ENCODE measurements around the gene PRR15L.
"Not testable (repeated sequence)": the region's sequence is repeated elsewhere in the genome, so short reads cannot be mapped to it uniquely, and the experiment has no call there.

PRR15L gene, protein sequence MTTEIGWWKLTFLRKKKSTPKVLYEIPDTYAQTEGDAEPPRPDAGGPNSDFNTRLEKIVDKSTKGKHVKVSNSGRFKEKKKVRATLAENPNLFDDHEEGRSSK

DNA sequence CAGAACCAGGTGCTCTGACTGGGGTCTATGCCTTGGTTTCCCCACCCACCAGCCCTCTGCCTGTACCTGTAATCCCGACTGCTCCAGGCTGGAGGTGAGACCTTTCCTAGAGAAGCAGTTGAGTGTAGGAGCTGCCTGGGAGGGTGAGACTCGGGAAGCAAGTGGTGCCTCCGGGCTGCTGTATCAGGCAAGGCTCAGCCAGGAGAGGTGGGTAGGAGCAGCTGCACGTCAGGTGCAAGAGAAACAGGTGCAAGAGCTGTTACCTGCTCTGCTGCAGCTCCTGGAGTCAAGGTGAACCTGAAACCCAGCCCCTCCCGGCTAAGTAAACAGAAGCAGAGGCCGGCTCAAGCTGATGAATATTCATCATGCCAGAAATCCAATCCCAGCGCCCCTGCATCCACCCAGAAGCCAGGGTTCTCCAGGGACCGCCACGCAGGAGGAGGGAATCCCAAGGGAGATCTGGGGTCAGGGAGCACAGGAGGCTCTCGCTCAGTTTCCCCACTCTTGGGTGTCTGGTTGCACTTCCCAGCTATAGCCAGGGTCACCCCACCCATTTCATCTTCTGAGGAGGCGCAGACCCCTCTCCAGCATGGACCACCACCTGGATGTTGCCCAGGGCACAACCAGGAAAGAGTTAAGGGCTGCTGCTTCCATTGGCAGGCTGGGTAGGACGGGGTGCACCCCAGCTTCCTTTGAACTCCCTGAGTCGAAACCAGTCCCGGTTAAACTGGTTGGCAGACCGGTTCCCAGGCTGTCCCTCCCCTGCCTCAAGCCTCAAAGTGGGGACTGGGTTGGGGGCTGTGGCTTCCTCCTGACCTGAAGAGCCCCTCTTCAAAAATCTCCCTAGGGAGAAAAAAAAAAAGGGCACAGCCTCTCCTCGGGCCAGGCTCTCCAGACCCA is at the start of gene PRR15L:
Gene PRR15L (minus strand): TSS at position 293 of the 900 bp plus-strand sequence. CDS start 4,649 bp downstream, outside the sequence.
- TF ChIP-seq, protein P1, sequence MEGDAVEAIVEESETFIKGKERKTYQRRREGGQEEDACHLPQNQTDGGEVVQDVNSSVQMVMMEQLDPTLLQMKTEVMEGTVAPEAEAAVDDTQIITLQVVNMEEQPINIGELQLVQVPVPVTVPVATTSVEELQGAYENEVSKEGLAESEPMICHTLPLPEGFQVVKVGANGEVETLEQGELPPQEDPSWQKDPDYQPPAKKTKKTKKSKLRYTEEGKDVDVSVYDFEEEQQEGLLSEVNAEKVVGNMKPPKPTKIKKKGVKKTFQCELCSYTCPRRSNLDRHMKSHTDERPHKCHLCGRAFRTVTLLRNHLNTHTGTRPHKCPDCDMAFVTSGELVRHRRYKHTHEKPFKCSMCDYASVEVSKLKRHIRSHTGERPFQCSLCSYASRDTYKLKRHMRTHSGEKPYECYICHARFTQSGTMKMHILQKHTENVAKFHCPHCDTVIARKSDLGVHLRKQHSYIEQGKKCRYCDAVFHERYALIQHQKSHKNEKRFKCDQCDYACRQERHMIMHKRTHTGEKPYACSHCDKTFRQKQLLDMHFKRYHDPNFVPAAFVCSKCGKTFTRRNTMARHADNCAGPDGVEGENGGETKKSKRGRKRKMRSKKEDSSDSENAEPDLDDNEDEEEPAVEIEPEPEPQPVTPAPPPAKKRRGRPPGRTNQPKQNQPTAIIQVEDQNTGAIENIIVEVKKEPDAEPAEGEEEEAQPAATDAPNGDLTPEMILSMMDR (IDR thresholded peaks at IDR 0.05; ENCODE audit: extremely low read depth, missing control alignments) = no peak
- no peak for DNase-seq (ENCODE audit: low spot score)

DNA sequence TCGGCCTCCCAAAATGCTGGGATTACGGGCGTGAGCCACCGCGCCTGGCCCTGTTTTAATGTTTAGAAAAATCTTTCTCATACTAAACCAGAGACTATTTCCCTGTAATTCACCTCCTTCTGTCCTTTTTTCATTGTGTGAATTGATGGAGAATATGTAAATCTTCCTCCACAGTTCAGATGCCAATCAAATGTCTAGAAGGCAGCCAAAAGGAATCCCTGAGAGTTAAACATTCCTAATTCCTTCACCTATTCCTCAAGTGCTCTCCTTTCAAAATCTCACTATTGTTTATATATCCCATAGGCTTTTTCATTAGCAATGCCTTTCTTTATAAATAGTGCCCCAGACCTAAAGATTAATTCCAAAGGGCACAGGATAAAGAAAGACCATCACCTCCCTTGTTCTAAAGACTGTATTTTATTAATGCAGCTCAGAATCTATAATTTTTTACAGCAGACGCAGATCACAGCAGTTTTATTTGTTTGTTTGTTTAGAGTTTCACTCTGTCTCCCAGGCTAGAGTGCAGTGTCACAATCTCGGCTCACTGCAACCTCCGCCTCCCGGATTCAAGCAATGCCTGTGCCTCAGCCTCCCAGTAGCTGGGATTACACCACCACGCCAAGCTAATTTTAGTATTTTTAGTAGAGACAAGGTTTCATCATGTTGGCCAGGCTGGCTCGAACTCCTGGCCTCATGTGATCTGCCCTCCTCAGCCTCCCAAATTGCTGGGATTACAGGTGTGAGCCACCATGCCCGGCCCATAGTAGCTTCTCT is 49.4 kb upstream of the PRR15L start:
- no peak for DNase-seq (ENCODE audit: low spot score)

DNA sequence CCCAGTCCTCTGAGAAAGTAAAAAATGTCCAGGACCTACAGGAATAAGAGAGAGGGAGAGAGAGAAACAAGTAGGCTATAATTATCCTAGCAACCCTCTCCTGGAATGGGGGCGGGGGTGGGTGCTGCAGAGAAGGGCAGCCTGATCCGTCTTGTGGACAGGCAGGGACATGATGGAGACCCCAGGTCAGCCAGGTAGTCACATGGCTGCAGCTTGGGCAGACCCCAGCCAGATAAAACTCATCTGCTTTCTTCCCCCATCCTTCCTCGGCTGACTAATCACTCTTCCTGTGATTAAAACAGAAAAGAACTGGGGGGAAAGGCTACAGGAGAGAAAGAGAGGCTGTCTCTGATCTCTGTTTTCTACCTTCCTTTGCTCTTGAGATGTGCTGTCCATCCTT is 47.3 kb upstream of the PRR15L start:
- DNase-seq (ENCODE audit: low spot score) = no peak
- TF ChIP-seq, protein P1 (IDR thresholded peaks at IDR 0.05; ENCODE audit: extremely low read depth, missing control alignments) = no peak

More for the DNA sequence above, 49.4 kb upstream of the PRR15L start:
- TF ChIP-seq, protein P1 (IDR thresholded peaks at IDR 0.05; ENCODE audit: extremely low read depth, missing control alignments) = no peak

DNA sequence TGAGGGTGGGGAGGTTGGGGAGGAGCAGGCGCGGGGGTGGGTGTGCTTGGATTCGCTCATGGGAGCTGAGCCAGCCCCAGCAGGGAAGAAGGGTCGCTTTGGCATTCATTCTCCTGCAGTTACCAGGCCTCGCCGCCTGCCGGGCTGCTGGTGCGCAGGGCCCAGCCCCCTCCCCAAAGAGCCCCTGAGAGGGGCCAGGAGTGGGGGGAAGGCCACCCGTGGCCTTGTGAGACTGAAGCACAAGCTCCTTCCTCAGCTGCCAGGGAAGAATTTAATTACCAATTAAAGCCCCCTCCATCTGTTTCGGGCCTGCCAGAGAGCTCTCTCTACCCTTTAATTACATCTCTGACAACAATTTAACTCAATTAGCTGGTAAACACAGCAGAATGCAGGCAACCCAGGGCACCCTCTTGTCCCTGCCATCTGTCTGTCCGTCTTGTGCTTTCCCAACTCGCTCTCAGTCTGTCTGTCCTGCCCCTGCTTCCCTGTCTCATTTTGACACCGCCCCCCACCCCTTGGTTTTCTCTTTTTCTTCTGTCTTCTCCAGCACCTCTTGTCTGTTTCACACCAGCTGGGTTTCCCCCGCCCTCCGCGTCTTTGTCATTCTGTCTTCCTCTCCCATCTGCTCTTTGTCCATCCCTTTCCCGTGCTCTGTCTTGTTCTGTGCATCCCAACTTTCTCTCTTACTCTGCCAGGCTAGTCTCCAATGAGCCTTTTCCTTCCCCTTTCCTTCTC is 45.9 kb upstream of the PRR15L start:
- TF ChIP-seq, protein P1 (IDR thresholded peaks at IDR 0.05; ENCODE audit: extremely low read depth, missing control alignments) = no peak
- DNase-seq (ENCODE audit: low spot score) = no peak

DNA sequence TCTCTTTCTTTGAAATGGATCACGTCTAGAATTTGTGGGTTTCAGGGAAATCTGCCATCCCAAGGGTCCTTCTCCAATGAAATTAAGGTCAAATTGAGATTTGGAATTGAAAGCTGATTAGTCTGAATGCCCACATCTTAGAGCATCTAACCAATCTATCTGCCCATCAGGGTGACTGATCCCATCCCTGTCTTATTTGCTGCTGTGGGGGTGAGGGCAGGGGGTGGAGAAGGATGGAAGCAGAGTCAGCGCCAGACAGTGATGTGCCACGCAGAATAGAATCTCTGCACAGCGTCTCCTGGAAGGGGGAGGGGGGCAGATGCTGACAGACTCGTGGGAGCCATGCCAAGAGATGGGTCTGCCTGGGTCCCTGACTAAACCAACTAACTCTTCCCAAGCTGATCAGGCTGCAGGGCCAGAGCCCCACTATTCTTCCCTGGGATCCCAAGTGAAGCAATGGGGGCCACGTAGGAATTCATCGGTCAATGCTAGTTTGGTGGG is 45.3 kb upstream of the PRR15L start:
- no peak for DNase-seq (ENCODE audit: low spot score)
- TF ChIP-seq, protein P1 (IDR thresholded peaks at IDR 0.05; ENCODE audit: extremely low read depth, missing control alignments) = no peak

DNA sequence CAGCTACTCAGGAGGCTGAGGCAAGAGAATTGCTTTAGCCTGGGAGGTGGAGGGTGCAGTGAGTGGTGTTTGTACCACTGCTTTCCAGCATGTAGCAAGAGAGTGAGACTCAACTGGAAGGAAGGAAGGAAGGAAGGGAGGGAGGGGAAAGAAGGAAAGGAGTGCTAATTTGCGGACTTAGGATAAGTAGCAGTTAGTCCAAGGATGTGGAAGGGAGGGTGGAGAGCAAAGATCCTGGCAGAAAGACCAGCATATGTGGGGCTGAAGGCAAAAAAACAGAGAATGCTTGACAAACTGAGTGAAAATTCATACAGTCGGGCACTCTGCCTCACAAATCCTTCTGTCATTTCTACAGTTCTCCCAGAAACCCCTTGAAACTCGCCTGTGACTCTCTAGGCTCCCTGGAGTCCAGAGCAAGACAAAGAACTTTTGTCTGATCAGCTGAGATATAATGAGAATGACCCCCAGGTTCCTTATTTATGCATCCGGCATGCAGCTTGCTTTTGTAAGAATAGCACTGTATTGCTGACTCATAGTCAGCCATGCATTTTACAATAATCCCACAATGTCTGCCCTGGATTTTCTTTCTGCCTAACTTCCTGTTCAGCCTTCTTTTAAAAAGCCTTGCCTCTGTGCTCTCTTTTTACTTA is 44.7 kb upstream of the PRR15L start:
- peak; percentile 69 for DNase-seq (ENCODE audit: low spot score)
- TF ChIP-seq, protein P1 (IDR thresholded peaks at IDR 0.05; ENCODE audit: extremely low read depth, missing control alignments) = no peak

DNA sequence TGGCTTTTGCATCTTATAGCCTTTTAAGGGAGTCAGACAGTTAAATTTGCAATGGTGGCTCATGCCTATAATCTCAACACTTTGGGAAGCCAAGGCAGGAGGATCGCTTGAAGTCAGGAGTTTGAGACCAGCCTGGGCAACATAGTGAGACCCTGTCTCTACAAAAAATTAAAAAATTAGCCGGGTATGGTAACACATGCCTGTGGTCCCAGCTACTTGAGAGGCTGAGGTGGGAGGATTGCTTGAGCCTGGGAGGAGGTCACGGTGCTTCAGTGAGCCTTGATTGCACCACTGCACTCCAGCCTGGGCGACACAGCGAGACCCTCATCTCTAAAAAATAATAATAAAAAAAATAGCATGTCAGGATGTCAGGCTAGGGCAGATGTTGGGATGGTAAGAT is 44.0 kb upstream of the PRR15L start:
- not testable (repeated sequence) for DNase-seq (ENCODE audit: low spot score)

All from GM20000 (cell line).